Uterus (tissue), 2 donors: Measurements from ENCODE around the gene MTCL1.

Experiments used
- CTCF ChIP-seq, 4 experiments: fragments of 200-600 bp in 2 of 4; fragments of 450-650 bp in 2 of 4; sonication (generic) in 2 of 4; IDR thresholded peaks; one replicate each; pipeline ENCODE4 v1.5.1; 2016 to 2019; ENCODE audit warnings: antibody characterized with exemption in 4 of 4, mild to moderate bottlenecking in 2 of 4, moderate library complexity in 1 of 4
- POLR2A ChIP-seq, 2 donors: fragments of 450-650 bp; IDR thresholded peaks; one replicate each; pipeline ENCODE4 v1.6.1; 2016; ENCODE audit warnings: antibody characterized with exemption in 2 of 2, mild to moderate bottlenecking in 1 of 2, moderate library complexity in 1 of 2

GRCh38 chr18:8661754-8662559 lies 43.4 kb upstream of the MTCL1 start:
- TF ChIP-seq CTCF (IDR thresholded peaks at IDR 0.05) (no peak), POLR2A (IDR thresholded peaks at IDR 0.05) (no peak)
